Keratinocyte (primary cell): ENCODE data around the gene METTL8. TPM values are rescaled to one million over a fixed set of nuclear protein-coding genes. Genes with fewer than 3 reads are reported as not detected.

Experiments
- DNase-seq: peaks from one replicate; pipeline ENCODE4 v3.0.0-alpha.2; 2011; ENCODE audit warnings: low read depth, missing footprints, low spot score
- FAIRE-seq: peaks from 2 replicates; lab custom pipeline; 2011; peaks lifted over from hg19 to GRCh38; lab: Jason Lieb, UNC
- H2AFZ ChIP-seq: 2 replicates; pipeline ENCODE4 v1.6.0; 2012; ENCODE audit warnings: low read length, control low read depth, inconsistent platforms; ENCODE audit not compliant: control insufficient read depth
- H3K27ac ChIP-seq: 2 replicates; pipeline ENCODE4 v1.5.1; 2011; ENCODE audit warnings: low read length; ENCODE audit not compliant: control insufficient read depth, insufficient read depth
- H3K27me3 ChIP-seq: 3 replicates; pipeline ENCODE4 v1.6.0; 2011; ENCODE audit warnings: low read length; ENCODE audit not compliant: control insufficient read depth, insufficient read depth; ENCODE audit errors: extremely low read depth
- H3K36me3 ChIP-seq, 2 experiments: 2 replicates in 1 of 2; 3 replicates in 1 of 2; pipeline ENCODE4 v1.5.1; 2011; ENCODE audit warnings: low read length in 2 of 2, mild to moderate bottlenecking in 1 of 2; ENCODE audit not compliant: control insufficient read depth in 2 of 2, insufficient read depth in 2 of 2; ENCODE audit errors: extremely low read depth in 1 of 2
- H3K4me1 ChIP-seq: 3 replicates; pipeline ENCODE4 v1.5.1; 2011; ENCODE audit warnings: low read length; ENCODE audit not compliant: control insufficient read depth, insufficient read depth; ENCODE audit errors: extremely low read depth
- H3K4me2 ChIP-seq: 3 replicates; pipeline ENCODE4 v1.6.0; 2011; ENCODE audit warnings: low read depth, low read length; ENCODE audit not compliant: control insufficient read depth, insufficient read depth; ENCODE audit errors: extremely low read depth
- H3K4me3 ChIP-seq, 3 experiments: fragments of 200-600 bp in 1 of 3; sonication (generic) in 1 of 3; 2 replicates in 2 of 3; 3 replicates in 1 of 3; pipeline ENCODE4 v1.5.1; 2011 to 2016; ENCODE audit warnings: low read length in 3 of 3, mild to moderate bottlenecking in 3 of 3, control low read depth in 2 of 3, inconsistent platforms in 1 of 3, low read depth in 1 of 3, mixed read lengths in 1 of 3, mixed run types in 1 of 3, moderate library complexity in 1 of 3; ENCODE audit not compliant: control insufficient read depth in 2 of 3, insufficient read depth in 2 of 3; ENCODE audit errors: extremely low read depth in 1 of 3
- H3K79me2 ChIP-seq: 2 replicates; pipeline ENCODE4 v1.6.0; 2012; ENCODE audit warnings: low read length; ENCODE audit not compliant: control insufficient read depth, insufficient read depth
- H3K9ac ChIP-seq: 3 replicates; pipeline ENCODE4 v1.6.0; 2011; ENCODE audit warnings: low read length; ENCODE audit not compliant: control insufficient read depth, insufficient read depth; ENCODE audit errors: extremely low read depth
- H3K9me1 ChIP-seq: 3 replicates; pipeline ENCODE4 v1.6.0; 2011; ENCODE audit warnings: low read length; ENCODE audit not compliant: control insufficient read depth, insufficient read depth; ENCODE audit errors: extremely low read depth
- H3K9me3 ChIP-seq: 2 replicates; pipeline ENCODE4 v1.5.1; 2012; ENCODE audit warnings: low read depth, low read length; ENCODE audit not compliant: control insufficient read depth
- H4K20me1 ChIP-seq: 3 replicates; pipeline ENCODE4 v1.6.0; 2011; ENCODE audit warnings: low read length; ENCODE audit not compliant: control insufficient read depth, insufficient read depth; ENCODE audit errors: extremely low read depth
- CTCF ChIP-seq, 3 experiments: IDR thresholded peaks in 1 of 3; conservative IDR thresholded peaks in 1 of 3; optimal IDR thresholded peaks in 1 of 3; 2 replicates in 2 of 3; 3 replicates in 1 of 3; pipeline versions ENCODE3 to v1.5.1; 2011; ENCODE audit warnings: low read length in 3 of 3, mild to moderate bottlenecking in 3 of 3, moderate library complexity in 2 of 3, control low read depth in 1 of 3, inconsistent platforms in 1 of 3; ENCODE audit not compliant: insufficient read depth in 2 of 3; ENCODE audit errors: extremely low read depth in 1 of 3
- EZH2 ChIP-seq: IDR thresholded peaks from one replicate; pipeline ENCODE4 v1.6.1; 2012; ENCODE audit warnings: inconsistent platforms, mild to moderate bottlenecking, low read length, moderate library complexity
- dilution Hi-C: fragments of 300-500 bp; cut with MboI; formaldehyde crosslinking; loops from one replicate; pipeline ENCODE4 v1.7.0; 2020; ENCODE audit warnings: low sequenced_read_pairs; ENCODE audit not compliant: extremely low pct_ligation_motif_present
- polyA plus RNA-seq, 5 experiments: library from polyadenylated mRNA; depleted of rRNA in 3 of 5; stranded (reverse) in 3 of 5; stranded (forward) in 1 of 5; unstranded in 1 of 5; fragments of >200 nt; gene quantifications; 1 replicate in 1 of 5; 2 replicates in 3 of 5; 3 replicates in 1 of 5; pipeline versions ENCODE4 v1.2.1 to v1.2.3, GENCODE V29; 2011 to 2012; ENCODE audit warnings: missing spikeins in 2 of 5, low read depth in 1 of 5, low replicate concordance in 1 of 5

Gene METTL8
- polyA plus RNA-seq, 1 donor (not counting 4 experiments of a cell fraction or from before 2014, with no cell fraction given) = 81.2 TPM

- H3K4me1 ChIP-seq = peaks cover 7% of the 10 kb centered on the region
- peak overlapping the region; percentile 39 for H3K4me2 ChIP-seq
- no peaks in the 10 kb centered on the region for H4K20me1 ChIP-seq
- peak overlapping the region; percentile 47 for H3K27ac ChIP-seq
- no peak for TF ChIP-seq CTCF (optimal IDR thresholded peaks at IDR 0.05 in 1 of 3, IDR thresholded peaks at IDR 0.05 in 1 of 3, conservative IDR thresholded peaks at IDR 0.05 in 1 of 3; ENCODE audit: extremely low read depth in 1 of 3, insufficient read depth in 2 of 3, low read length in 3 of 3)
- TF ChIP-seq EZH2 = no peak
- peaks cover under 1 to 4% of the 10 kb centered on the region in 2 experiments for H3K36me3 ChIP-seq
- peaks cover 16% of the 10 kb centered on the region for H3K79me2 ChIP-seq
- H3K9me1 ChIP-seq = no peaks in the 10 kb centered on the region
- FAIRE-seq (peak; percentile 65), DNase-seq (peak; percentile 11)
- H3K4me3 ChIP-seq = no peak overlapping the region
- H3K9me3 ChIP-seq = no peaks in the 10 kb centered on the region
- H3K27me3 ChIP-seq = no peaks in the 10 kb centered on the region
- dilution Hi-C loops = no loop called here
- H3K9ac ChIP-seq = no peak overlapping the region
- no peak overlapping the region for H2AFZ ChIP-seq
Observed at GRCh38 chr2:171365232-171365631, 68.6 kb downstream of the METTL8 start.

- no peak for FAIRE-seq
Observed at GRCh38 chr2:171362396-171362795, 71.4 kb downstream of the METTL8 start.

More at GRCh38 chr2:171362396-171362795, 71.4 kb downstream of the METTL8 start:
- Histone ChIP-seq H3K27me3 (no peaks in the 10 kb centered on the region), H3K4me2 (no peak overlapping the region), H3K79me2 (peaks cover 13% of the 10 kb centered on the region), H3K36me3 (peaks cover 4 to 6% of the 10 kb centered on the region in 2 experiments), H3K9me3 (no peaks in the 10 kb centered on the region), H4K20me1 (no peaks in the 10 kb centered on the region), H3K27ac (no peak overlapping the region), H3K4me3 (no peak overlapping the region), H2AFZ (no peak overlapping the region), H3K4me1 (peaks cover 7% of the 10 kb centered on the region), H3K9ac (no peak overlapping the region), H3K9me1 (no peaks in the 10 kb centered on the region)
- dilution Hi-C loops = no loop called here
- TF ChIP-seq EZH2 (no peak), CTCF (optimal IDR thresholded peaks at IDR 0.05 in 1 of 3, IDR thresholded peaks at IDR 0.05 in 1 of 3, conservative IDR thresholded peaks at IDR 0.05 in 1 of 3; ENCODE audit: extremely low read depth in 1 of 3, insufficient read depth in 2 of 3, low read length in 3 of 3) (no peak)
- DNase-seq = no peak
